NCI-H1092 (cell line): Measurements from ENCODE around the gene KLHDC1.
A peak's percentile ranks its signal among the peaks of the same experiment; 100 is the strongest.
"Not testable (repeated sequence)": the region's sequence is repeated elsewhere in the genome, so short reads cannot be mapped to it uniquely, and the experiment has no call there.

Experiments used
- DNase-seq: peaks from one replicate; lab custom pipeline; 2025; lab: John Stamatoyannopoulos, UW

The KLHDC1 gene

GRCh38 chr14:49692811-49693734 lies at the start of gene KLHDC1:
TSS of gene KLHDC1 (plus strand) at chr14:49693120. CDS start at chr14:49693195, 75 bp downstream.
- peak; percentile 80 for DNase-seq

- DNase-seq: no peak
These were observed 39.4 kb upstream of the KLHDC1 start for GRCh38 chr14:49653508-49653907.

GRCh38 chr14:49654511-49654910 lies 38.4 kb upstream of the KLHDC1 start:
- no peak for DNase-seq

- DNase-seq: not testable (repeated sequence)
These were observed 35.4 kb upstream of the KLHDC1 start for GRCh38 chr14:49657500-49657899.

- DNase-seq: no peak
These were observed 33.1 kb upstream of the KLHDC1 start for GRCh38 chr14:49659526-49660455.

GRCh38 chr14:49670475-49670874 lies 22.4 kb upstream of the KLHDC1 start:
- no peak for DNase-seq

GRCh38 chr14:49673586-49673985 lies 19.3 kb upstream of the KLHDC1 start:
- DNase-seq: no peak

GRCh38 chr14:49677643-49678042 lies 15.3 kb upstream of the KLHDC1 start:
- DNase-seq: no peak

- no peak for DNase-seq
These were observed 13.6 kb upstream of the KLHDC1 start for GRCh38 chr14:49679271-49679670.

GRCh38 chr14:49686425-49686824 lies 6.5 kb upstream of the KLHDC1 start:
- DNase-seq: no peak

GRCh38 chr14:49687942-49688700 lies 4.8 kb upstream of the KLHDC1 start, which contains the start of gene POLE2:
TSS of gene POLE2 (minus strand) at chr14:49688214. CDS start at chr14:49688203, 11 bp downstream.
- DNase-seq: peak; percentile 77

- DNase-seq: no peak
These were observed 4.3 kb upstream of the KLHDC1 start for GRCh38 chr14:49688701-49689030.

GRCh38 chr14:49691031-49691430 lies 1.9 kb upstream of the KLHDC1 start:
- DNase-seq: no peak

GRCh38 chr14:49692193-49692757 lies 645 bp upstream of the KLHDC1 start:
- no peak for DNase-seq

GRCh38 chr14:49693735-49694124 lies 810 bp downstream of the KLHDC1 start:
- not testable (repeated sequence) for DNase-seq

GRCh38 chr14:49702725-49703124 lies 9.8 kb downstream of the KLHDC1 start:
- no peak for DNase-seq

- DNase-seq: no peak
These were observed 11.0 kb downstream of the KLHDC1 start for GRCh38 chr14:49703965-49704364.

- DNase-seq: not testable (repeated sequence)
These were observed 11.6 kb downstream of the KLHDC1 start for GRCh38 chr14:49704471-49704870.

- DNase-seq: not testable (repeated sequence)
These were observed 18.1 kb downstream of the KLHDC1 start for GRCh38 chr14:49710993-49711392.

- DNase-seq: no peak
These were observed 27.8 kb downstream of the KLHDC1 start for GRCh38 chr14:49720744-49721143.

- not testable (repeated sequence) for DNase-seq
These were observed 29.0 kb downstream of the KLHDC1 start for GRCh38 chr14:49721733-49722435.
